ENCODE results near the gene CYP11A1.

The CYP11A1 gene

GRCh38 chr15:74396445-74397238, 29.2 kb upstream of the CYP11A1 start:
- no peak for DNase-seq (ENCODE audit: low read depth)
- TF ChIP-seq CTCF (conservative IDR thresholded peaks at IDR 0.05; ENCODE audit: low read depth, low read length), result no peak
- H3K4me3 ChIP-seq (ENCODE audit: low read length), result no peak overlapping the region

- TF ChIP-seq CTCF (conservative IDR thresholded peaks at IDR 0.05; ENCODE audit: low read depth, low read length), result no peak
- no peak for DNase-seq (ENCODE audit: low read depth)
- no peak overlapping the region for H3K4me3 ChIP-seq (ENCODE audit: low read length)
These were observed 28.6 kb upstream of the CYP11A1 start for GRCh38 chr15:74396146-74396438.

GRCh38 chr15:74395319-74396145, 28.1 kb upstream of the CYP11A1 start:
- no peak for DNase-seq (ENCODE audit: low read depth)
- H3K4me3 ChIP-seq (ENCODE audit: low read length), result no peak overlapping the region
- no peak for TF ChIP-seq CTCF (conservative IDR thresholded peaks at IDR 0.05; ENCODE audit: low read depth, low read length)

- no peak for DNase-seq (ENCODE audit: low read depth)
- no peak overlapping the region for H3K4me3 ChIP-seq (ENCODE audit: low read length)
- TF ChIP-seq CTCF (conservative IDR thresholded peaks at IDR 0.05; ENCODE audit: low read depth, low read length), result no peak
These were observed 26.8 kb upstream of the CYP11A1 start for GRCh38 chr15:74394090-74394846.

GRCh38 chr15:74393423-74393822, 26.0 kb upstream of the CYP11A1 start:
- TF ChIP-seq CTCF (conservative IDR thresholded peaks at IDR 0.05; ENCODE audit: low read depth, low read length), result no peak
- no peak overlapping the region for H3K4me3 ChIP-seq (ENCODE audit: low read length)
- no peak for DNase-seq (ENCODE audit: low read depth)

- DNase-seq (ENCODE audit: low read depth), result no peak
- H3K4me3 ChIP-seq (ENCODE audit: low read length), result no peak overlapping the region
- no peak for TF ChIP-seq CTCF (conservative IDR thresholded peaks at IDR 0.05; ENCODE audit: low read depth, low read length)
These were observed 25.5 kb upstream of the CYP11A1 start for GRCh38 chr15:74392902-74393301.
